Right atrium auricular region (tissue), 2 donors: ENCODE data around the gene RBM22. TPM values are rescaled to one million over a fixed set of nuclear protein-coding genes. Genes with fewer than 3 reads are reported as not detected.
A peak's percentile ranks its signal among the peaks of the same experiment; 100 is the strongest.

Experiments used
- DNase-seq: peaks from one replicate; pipeline ENCODE4 v3.0.0-alpha.2; 2019; ENCODE audit warnings: low spot score
- H3K27ac ChIP-seq, 2 donors: fragments of 200-600 bp; sonication (generic); 1 replicate in 1 of 2; 2 replicates in 1 of 2; pipeline ENCODE4 v1.5.1; 2016 to 2019
- H3K27me3 ChIP-seq, 2 donors: fragments of 200-600 bp; sonication (generic); one replicate each; pipeline versions ENCODE4 v1.5.1 to v1.6.0; 2017 to 2019
- H3K36me3 ChIP-seq: fragments of 200-600 bp; sonication (generic); one replicate; pipeline ENCODE4 v1.5.1; 2016
- H3K4me1 ChIP-seq, 2 donors: fragments of 200-600 bp; sonication (generic); one replicate each; pipeline versions ENCODE4 v1.5.1 to v1.6.0; 2017 to 2019
- H3K4me3 ChIP-seq, 2 donors: fragments of 200-600 bp; sonication (generic); 1 replicate in 1 of 2; 2 replicates in 1 of 2; pipeline ENCODE4 v1.5.1; 2017 to 2019; ENCODE audit warnings: mild to moderate bottlenecking in 1 of 2, moderate library complexity in 1 of 2
- H3K9me3 ChIP-seq, 2 donors: fragments of 200-600 bp; sonication (generic); one replicate each; pipeline ENCODE4 v1.5.1; 2019
- CTCF ChIP-seq, 2 donors: fragments of 200-600 bp; sonication (generic); IDR thresholded peaks; one replicate each; pipeline ENCODE4 v1.5.1; 2019; ENCODE audit warnings: antibody characterized with exemption in 2 of 2
- total RNA-seq, 2 donors: library from RNA; depleted of rRNA; stranded (reverse); fragments of >200 nt; gene quantifications; one replicate each; pipeline ENCODE4 v1.1.0, GENCODE V29; 2016

The RBM22 gene
- total RNA-seq, 2 donors from 2014 or later: 26.0 to 29.5 TPM

GRCh38 chr5:150653762-150654556 is 46.9 kb downstream of the RBM22 start:
- no peak for DNase-seq
- Histone ChIP-seq H3K4me3 (no peak overlapping the region), H3K4me1 (peaks cover 0 to 85% of the 10 kb centered on the region in 2 donors), H3K9me3 (no peaks in the 10 kb centered on the region), H3K27me3 (no peaks in the 10 kb centered on the region), H3K36me3 (peaks cover 49% of the 10 kb centered on the region), H3K27ac (peak overlapping the region; percentile 96)
- TF ChIP-seq CTCF (IDR thresholded peaks at IDR 0.05): no peak

GRCh38 chr5:150653145-150653761 is 47.6 kb downstream of the RBM22 start:
- Histone ChIP-seq H3K9me3 (no peaks in the 10 kb centered on the region), H3K27me3 (no peaks in the 10 kb centered on the region), H3K27ac (peak overlapping the region; percentile 96), H3K4me3 (no peak overlapping the region), H3K4me1 (peaks cover 0 to 85% of the 10 kb centered on the region in 2 donors), H3K36me3 (peaks cover 56% of the 10 kb centered on the region)
- DNase-seq: no peak
- TF ChIP-seq CTCF (IDR thresholded peaks at IDR 0.05): peak in 1 of 2 donors; percentile 1

- Histone ChIP-seq H3K27me3 (no peaks in the 10 kb centered on the region), H3K9me3 (no peaks in the 10 kb centered on the region), H3K4me1 (peaks cover 0 to 85% of the 10 kb centered on the region in 2 donors), H3K4me3 (no peak overlapping the region), H3K36me3 (peaks cover 59% of the 10 kb centered on the region), H3K27ac (peak overlapping the region; percentile 96)
- no peak for TF ChIP-seq CTCF (IDR thresholded peaks at IDR 0.05)
- no peak for DNase-seq
Observed at GRCh38 chr5:150651924-150652671, 48.8 kb downstream of the RBM22 start.

- no peaks in the 10 kb centered on the region for H3K27me3 ChIP-seq
- no peak for DNase-seq
- H3K4me3 ChIP-seq: no peak overlapping the region
- peaks cover 59% of the 10 kb centered on the region for H3K36me3 ChIP-seq
- peak overlapping the region; percentile 96 for H3K27ac ChIP-seq
- no peaks in the 10 kb centered on the region for H3K9me3 ChIP-seq
- no peak for TF ChIP-seq CTCF (IDR thresholded peaks at IDR 0.05)
- H3K4me1 ChIP-seq: peaks cover 0 to 85% of the 10 kb centered on the region in 2 donors
Observed at GRCh38 chr5:150651382-150651781, 49.5 kb downstream of the RBM22 start.

- no peak for TF ChIP-seq CTCF (IDR thresholded peaks at IDR 0.05)
- DNase-seq: no peak
- Histone ChIP-seq H3K36me3 (peaks cover 59% of the 10 kb centered on the region), H3K27ac (peak overlapping the region; percentile 96), H3K27me3 (no peaks in the 10 kb centered on the region), H3K4me3 (no peak overlapping the region), H3K4me1 (peaks cover 0 to 87% of the 10 kb centered on the region in 2 donors), H3K9me3 (no peaks in the 10 kb centered on the region)
Observed at GRCh38 chr5:150650021-150651006, 50.5 kb downstream of the RBM22 start.
